ENCODE data around the gene GPR148. TPM values are rescaled to one million over a fixed set of nuclear protein-coding genes. Genes with fewer than 3 reads are reported as not detected.

GPR148 gene, protein sequence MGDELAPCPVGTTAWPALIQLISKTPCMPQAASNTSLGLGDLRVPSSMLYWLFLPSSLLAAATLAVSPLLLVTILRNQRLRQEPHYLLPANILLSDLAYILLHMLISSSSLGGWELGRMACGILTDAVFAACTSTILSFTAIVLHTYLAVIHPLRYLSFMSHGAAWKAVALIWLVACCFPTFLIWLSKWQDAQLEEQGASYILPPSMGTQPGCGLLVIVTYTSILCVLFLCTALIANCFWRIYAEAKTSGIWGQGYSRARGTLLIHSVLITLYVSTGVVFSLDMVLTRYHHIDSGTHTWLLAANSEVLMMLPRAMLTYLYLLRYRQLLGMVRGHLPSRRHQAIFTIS
- not detected in 2 replicates for total RNA-seq (2021; fragmentation: NEBNext Ultra II Directional; extraction: Animal tissue kit (Norgen Biotek cat#: 25700))
- 0.05 TPM in 1 of 2 replicates, not detected in the other for polyA plus RNA-seq (2011; rRNA removed)
- not detected for polyA plus RNA-seq (2011; cell fraction: cytosol; rRNA removed)
- polyA plus RNA-seq (2011; cell fraction: nucleus; rRNA removed) = 0.09 TPM
- polyA plus RNA-seq (2012, experiment 1 of 2) = not detected in 4 replicates
- not detected for polyA plus RNA-seq (2012, experiment 2 of 2)
- polyA plus RNA-seq (2013, experiment 1 of 2) = not detected
- polyA plus RNA-seq (2013, experiment 2 of 2) = not detected
- polyA minus RNA-seq (2011; rRNA and poly(A)+ RNA removed) = 0.32 TPM in 1 of 2 replicates, not detected in the other
- polyA minus RNA-seq (2011; cell fraction: cytosol; rRNA and poly(A)+ RNA removed) = not detected
- polyA minus RNA-seq (2011; cell fraction: nucleus; rRNA and poly(A)+ RNA removed) = not detected
- long read RNA-seq, experiment 1 = 0 reads
- long read RNA-seq, experiment 2 = 0 reads

DNA sequence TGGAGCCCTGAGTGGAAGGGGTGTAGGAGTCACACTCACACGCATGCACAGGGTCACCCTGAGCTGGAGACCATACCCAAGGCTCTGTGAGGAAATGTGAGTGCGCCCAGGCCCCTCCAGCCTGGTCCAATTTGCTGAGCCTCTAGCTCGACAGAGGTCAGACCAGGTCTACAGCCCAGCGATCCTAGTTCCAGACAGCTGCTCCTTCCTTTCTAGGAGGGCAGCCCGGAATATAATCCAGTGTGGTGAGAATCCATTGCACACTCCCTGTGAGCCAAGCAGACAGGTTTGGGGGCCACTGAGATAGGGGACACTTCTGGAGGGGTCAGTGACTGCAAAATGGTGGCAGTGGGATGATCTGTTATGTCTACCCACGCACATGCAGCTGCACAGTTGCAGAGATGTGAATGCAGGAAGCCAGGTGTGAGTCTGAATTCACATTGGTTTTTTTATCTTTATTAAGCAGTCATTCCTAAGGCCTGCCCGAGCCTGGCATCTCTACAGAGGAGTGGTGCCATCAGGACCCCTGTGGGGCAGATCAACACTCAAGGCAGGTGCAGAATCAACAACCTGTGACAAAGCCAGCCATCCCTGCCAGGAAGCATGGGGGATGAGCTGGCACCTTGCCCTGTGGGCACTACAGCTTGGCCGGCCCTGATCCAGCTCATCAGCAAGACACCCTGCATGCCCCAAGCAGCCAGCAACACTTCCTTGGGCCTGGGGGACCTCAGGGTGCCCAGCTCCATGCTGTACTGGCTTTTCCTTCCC lies at the start of gene GPR148:
Gene GPR148 (plus strand): TSS at position 522 of the 768 bp plus-strand sequence. CDS start 82 bp downstream, at position 604.
- H2AFZ ChIP-seq (ENCODE audit: low read length) = peak within 1 kb of the TSS; percentile 80; the same call in 1 of the 2 replicates
- H3K18ac ChIP-seq (ENCODE audit: extremely low read depth, low read length) = no peak within 1 kb of the TSS; the same call in 1 of the 2 replicates
- H3K27me3 ChIP-seq (replicated peaks in 1 of 4; ENCODE audit: control insufficient read depth in 3 of 4, extremely low read depth in 1 of 4, insufficient read depth in 3 of 4, low read length in 3 of 4) = peaks cover 0 to 18% (median 11%) of the 10 kb centered on the region in 4 experiments; a peak in 6 of 7 replicates
- peak within 1 kb of the TSS; percentile 84 to 91 for H3K4me2 ChIP-seq (ENCODE audit: insufficient read depth in 1 of 2, low read depth in 2 of 2, low read length in 2 of 2)
- H3K56ac ChIP-seq (replicated peaks; ENCODE audit: insufficient read length, low read depth, low read length) = no peak within 1 kb of the TSS
- no peak within 1 kb of the TSS for H4K5ac ChIP-seq (ENCODE audit: insufficient read length, low read depth, low read length)
- peak within 1 kb of the TSS; percentile 47 to 66 (median 58) for H3K4me3 ChIP-seq (ENCODE audit: extremely low read depth in 1 of 4, insufficient read depth in 2 of 4, low read depth in 3 of 4, low read length in 4 of 4)
- H3K79me1 ChIP-seq (ENCODE audit: low read depth, low read length) = no peaks in the 10 kb centered on the region
- H3K4ac ChIP-seq (replicated peaks; ENCODE audit: insufficient read length, low read depth, low read length) = no peak within 1 kb of the TSS
- H3K36me3 ChIP-seq (ENCODE audit: control insufficient read depth in 2 of 4, insufficient read depth in 4 of 4, low read length in 3 of 4) = no peaks in the 10 kb centered on the region
- H2BK12ac ChIP-seq (ENCODE audit: low read depth, low read length) = peak within 1 kb of the TSS; percentile 80; the same call in 1 of the 2 replicates
- ChIA-PET POLR2A (ENCODE audit: partially characterized antibody) (interaction anchor here (1.4 kb wide), 1 partner anchor 13 kb away, joined by 6 read pairs; no protein-coding TSS in a partner anchor), CTCF (ENCODE audit: partially characterized antibody) (interaction anchor here (0.8 to 1.3 kb wide), 3 partner anchors 17 to 69 kb away, joined by 3 to 4 read pairs (median 3); no protein-coding TSS in a partner anchor)
- no peak within 1 kb of the TSS; the same call in 1 of the 2 replicates for H2BK5ac ChIP-seq (ENCODE audit: low read depth, low read length)
- peak within 1 kb of the TSS; percentile 97; the same call in 1 of the 2 replicates for H2BK15ac ChIP-seq (ENCODE audit: low read length)
- peak within 1 kb of the TSS; percentile 63 for H4K8ac ChIP-seq (ENCODE audit: extremely low read depth, insufficient read depth, low read length)
- no peak within 1 kb of the TSS for H3K23ac ChIP-seq (ENCODE audit: insufficient read length)
- no peaks in the 10 kb centered on the region for H3K9me3 ChIP-seq (ENCODE audit: insufficient read depth in 2 of 2, low read depth in 1 of 2, low read length in 1 of 2)
- peaks cover 3 to 10% (median 7%) of the 10 kb centered on the region in 4 experiments for H3K4me1 ChIP-seq (replicated peaks in 1 of 4; ENCODE audit: control insufficient read depth in 3 of 4, insufficient read depth in 4 of 4, low read length in 3 of 4)
- H4K91ac ChIP-seq (replicated peaks; ENCODE audit: insufficient read length, low read length) = no peak within 1 kb of the TSS
- WGBS, 2 experiments (ENCODE audit: extremely low coverage in 1 of 2, insufficient coverage in 1 of 2, insufficient read length in 1 of 2, insufficient replicate concordance in 2 of 2, low coverage in 1 of 2, low lambda C conversion rate in 2 of 2, missing lambda C conversion rate in 1 of 2) = 88% methylated on average over 8 of the region's 8 CpGs; no CpG with 5 or more reads in 1 of the 2 experiments
- H3K9ac ChIP-seq (replicated peaks in 1 of 4; ENCODE audit: extremely low read depth in 1 of 4, low read depth in 3 of 4, low read length in 3 of 4) = peak within 1 kb of the TSS in 1 of 4 experiments; percentile 32; a peak in 2 of 7 replicates
- FAIRE-seq (no peak), DNase-seq (ENCODE audit: low read depth in 1 of 2, low spot score in 2 of 2) (no peak)
- H4K20me1 ChIP-seq (replicated peaks in 1 of 2; ENCODE audit: control insufficient read depth in 1 of 2, insufficient read depth in 2 of 2, low read length in 2 of 2) = peaks cover 0 to 3% of the 10 kb centered on the region in 2 experiments
- H3K27ac ChIP-seq (ENCODE audit: low read depth, low read length) = no peak within 1 kb of the TSS
- no peaks in the 10 kb centered on the region for H3K79me2 ChIP-seq (ENCODE audit: control insufficient read depth in 1 of 2, insufficient read depth in 2 of 2, low read length in 2 of 2)
- H2BK20ac ChIP-seq (ENCODE audit: low read length) = no peak within 1 kb of the TSS
- H3K23me2 ChIP-seq (ENCODE audit: low read depth, low read length) = peaks cover 19% of the 10 kb centered on the region
- H3K14ac ChIP-seq (ENCODE audit: insufficient read length) = no peak within 1 kb of the TSS
- peak within 1 kb of the TSS; percentile 68; the same call in 1 of the 2 replicates for H2AK5ac ChIP-seq (ENCODE audit: low read depth, low read length)
- no peak within 1 kb of the TSS for H2BK120ac ChIP-seq (replicated peaks; ENCODE audit: low read depth, low read length)
- TF ChIP-seq CHD1 (IDR thresholded peaks at IDR 0.05; ENCODE audit: low read depth, low read length) (no peak), CBX5 (IDR thresholded peaks at IDR 0.05; ENCODE audit: low read depth, low read length) (no peak), YY1 (IDR thresholded peaks at IDR 0.05; ENCODE audit: low read depth, low read length) (no peak), EP300 (IDR thresholded peaks at IDR 0.05; ENCODE audit: borderline replicate concordance in 1 of 2, low read depth in 2 of 2, low read length in 2 of 2) (no peak)

Data from H1 (cell line).